Measurements from ENCODE around the gene KHDC4. TPM values are rescaled to one million over a fixed set of nuclear protein-coding genes. Genes with fewer than 3 reads are reported as not detected.

KHDC4 gene
- total and polyA plus RNA-seq, 2 experiments from 2014 or later = 47.1 to 57.7 TPM

GRCh38 chr1:155871390-155871789 is 62.8 kb downstream of the KHDC4 start:
- H3K4me3 Mint-ChIP-seq = no peak overlapping the region

More at GRCh38 chr1:155871390-155871789, 62.8 kb downstream of the KHDC4 start:
- no peaks in the 10 kb centered on the region for H3F3A ChIP-seq (replicated peaks; ENCODE audit: low read depth)
- 0 out of 2 replicates have a peak, but pooled peaks cover 4% of the 10 kb centered on the region for H3K9me2 ChIP-seq (ENCODE audit: insufficient read depth)
- TF ChIP-seq EZH2 (IDR thresholded peaks at IDR 0.05; ENCODE audit: low read depth, unreplicated experiment) = no peak
- TF ChIP-seq ZNF462 (CRISPR knock-in tag; IDR thresholded peaks at IDR 0.05) = no peak
- TF ChIP-seq REST (IDR thresholded peaks at IDR 0.05; ENCODE audit: unreplicated experiment) = no peak
- no peak for TF ChIP-seq JUNB (IDR thresholded peaks at IDR 0.05; ENCODE audit: unreplicated experiment)
- no peak for TF ChIP-seq POLR2AphosphoS5 (IDR thresholded peaks at IDR 0.05; ENCODE audit: low read depth)
- H2AFZ ChIP-seq = no peak overlapping the region
- DNase-seq (ENCODE audit: low spot score) (no peak), ATAC-seq (no peak)
- H4K20me1 ChIP-seq (replicated peaks; ENCODE audit: insufficient read depth) = no peaks in the 10 kb centered on the region; the same call in 1 of the 2 replicates
- peaks cover 4% of the 10 kb centered on the region for H3K27me3 Mint-ChIP-seq (ENCODE audit: insufficient read depth, low read depth, poor library complexity)
- no peak overlapping the region for H3K4me3 ChIP-seq
- H3K36me3 Mint-ChIP-seq (ENCODE audit: low read depth) = no peaks in the 10 kb centered on the region; the same call in 2 of the 3 replicates
- H3K27ac ChIP-seq (ENCODE audit: low read depth) = no peak overlapping the region
- H3K27ac Mint-ChIP-seq = no peak overlapping the region
- no peak overlapping the region for H3K4me2 ChIP-seq
- no peaks in the 10 kb centered on the region for H3K79me2 ChIP-seq (replicated peaks; ENCODE audit: insufficient read depth)
- no peaks in the 10 kb centered on the region for H3K27me3 ChIP-seq (ENCODE audit: insufficient read depth)
- no peaks in the 10 kb centered on the region for H3K4me1 ChIP-seq (ENCODE audit: insufficient read depth)
- H3K9me3 Mint-ChIP-seq = no peaks in the 10 kb centered on the region; the same call in 2 of the 3 replicates
- H3K4me1 Mint-ChIP-seq = no peaks in the 10 kb centered on the region
- H3K36me3 ChIP-seq (ENCODE audit: insufficient read depth) = no peaks in the 10 kb centered on the region

Data from GM23338 (cell line).